GM23338 (cell line): Measurements from ENCODE around the gene CABP2.

Experiments
- CTCF ChIP-seq, 2 experiments: fragments of 200-600 bp in 1 of 2; sonication (generic) in 1 of 2; conservative IDR thresholded peaks; 2 replicates each; pipeline versions ENCODE4 v1.5.1 to v1.6.1; 2016 to 2017; ENCODE audit warnings: antibody characterized with exemption in 2 of 2, low read depth in 2 of 2, mild to moderate bottlenecking in 2 of 2, moderate library complexity in 1 of 2
- EZH2 ChIP-seq: fragments of 200-600 bp; sonication (generic); IDR thresholded peaks from one replicate; pipeline ENCODE4 v1.8.0; 2017; ENCODE audit warnings: antibody characterized with exemption, mild to moderate bottlenecking, low read depth; ENCODE audit not compliant: unreplicated experiment
- EZH2phosphoT487 ChIP-seq: fragments of 200-600 bp; sonication (generic); IDR thresholded peaks from one replicate; pipeline ENCODE4 v1.8.1; 2018; ENCODE audit warnings: antibody characterized with exemption; ENCODE audit not compliant: unreplicated experiment
- JUNB ChIP-seq: IDR thresholded peaks from one replicate; pipeline ENCODE4 v1.6.1; 2016; ENCODE audit warnings: antibody characterized with exemption; ENCODE audit not compliant: unreplicated experiment
- POLR2AphosphoS5 ChIP-seq: IDR thresholded peaks from 2 replicates; pipeline ENCODE4 v1.6.1; 2016; ENCODE audit warnings: antibody characterized with exemption, low read depth
- REST ChIP-seq: IDR thresholded peaks from one replicate; pipeline ENCODE4 v1.6.1; 2018; ENCODE audit warnings: antibody characterized with exemption; ENCODE audit not compliant: unreplicated experiment
- STAT1 ChIP-seq: IDR thresholded peaks from one replicate; pipeline ENCODE4 v1.6.1; 2016; ENCODE audit warnings: antibody characterized with exemption; ENCODE audit not compliant: unreplicated experiment
- ZNF331 ChIP-seq: fragments of 250-450 bp; sonication (Bioruptor Pico); IDR thresholded peaks from 2 replicates; pipeline ENCODE4 v1.5.0; 2020; ENCODE audit warnings: low read depth, mild to moderate bottlenecking, moderate library complexity
- ZNF462 ChIP-seq: fragments of 250-450 bp; sonication (Bioruptor Pico); IDR thresholded peaks from 2 replicates; pipeline ENCODE4 v1.5.0; 2020; ENCODE audit warnings: mild to moderate bottlenecking, moderate library complexity

- TF ChIP-seq POLR2AphosphoS5 (peak; percentile 61), CTCF (conservative IDR thresholded peaks at IDR 0.05; ENCODE audit: low read depth in 2 of 2) (no peak), EZH2 (no peak), ZNF331 (CRISPR knock-in tag) (no peak), REST (no peak), ZNF462 (CRISPR knock-in tag) (no peak), JUNB (no peak), EZH2phosphoT487 (no peak), STAT1 (no peak)
These were observed 40.1 kb downstream of the CABP2 start, which contains the start of gene AIP for GRCh38 chr11:67482827-67483798.
